ENCODE data around the gene CLDN9. TPM values are rescaled to one million over a fixed set of nuclear protein-coding genes. Genes with fewer than 3 reads are reported as not detected.

Gene CLDN9
- total and polyA plus RNA-seq, 2 donors (not counting 1 experiment from before 2014, with no cell fraction given), result 0.04 TPM; not detected in 1

DNA sequence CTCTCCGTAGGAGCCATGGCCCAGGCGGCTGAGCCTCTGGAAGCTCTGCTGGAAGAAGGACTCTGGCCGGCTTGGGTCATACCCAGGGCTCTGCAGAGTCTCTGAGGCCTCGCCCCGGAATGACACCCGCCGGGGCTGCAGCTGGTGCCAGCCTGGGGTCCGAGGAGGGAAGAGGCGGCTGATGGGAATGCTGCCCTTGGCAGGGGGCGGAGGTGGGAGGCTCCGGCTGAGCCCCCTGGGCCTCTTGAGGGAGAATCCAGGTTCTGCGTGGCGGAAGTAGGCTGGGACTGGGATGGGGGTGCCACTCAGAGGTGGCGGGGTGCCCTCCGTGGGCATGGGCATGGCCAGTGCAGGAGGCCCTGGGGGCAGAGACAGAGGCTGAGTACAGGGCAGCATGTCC, 36.0 kb upstream of the CLDN9 start:
- Histone ChIP-seq H3K4me1 (ENCODE audit: control insufficient read depth in 2 of 2, insufficient read depth in 2 of 2, low read length in 2 of 2) (peaks cover 10 to 17% of the 10 kb centered on the region in 2 donors), H3K27me3 (replicated peaks in 1 of 4; ENCODE audit: control extremely low read depth in 1 of 4, control insufficient read depth in 3 of 4, insufficient read depth in 4 of 4, low read length in 3 of 4) (peaks cover 0 to 10% (median 1%) of the 10 kb centered on the region in 4 experiments), H3K4me2 (replicated peaks; ENCODE audit: low read depth, low read length, poor library complexity, severe bottlenecking) (no peak overlapping the region), H3K79me2 (ENCODE audit: control insufficient read depth, insufficient read depth, low read length) (peaks cover 6% of the 10 kb centered on the region), H3K27ac (ENCODE audit: low read length in 2 of 2) (no peak overlapping the region), H3K4me3 (ENCODE audit: control extremely low read depth in 1 of 5, extremely low read depth in 1 of 5, insufficient read depth in 1 of 5, low read depth in 2 of 5, low read length in 4 of 5) (no peak overlapping the region), H3K9ac (ENCODE audit: low read length) (no peak overlapping the region), H2AFZ (ENCODE audit: insufficient read depth, low read depth, low read length, poor library complexity, severe bottlenecking) (no peak overlapping the region), H3K9me3 (ENCODE audit: control extremely low read depth in 1 of 3, control insufficient read depth in 2 of 3, insufficient read depth in 1 of 3, low read length in 2 of 3) (no peaks in the 10 kb centered on the region), H4K20me1 (ENCODE audit: control insufficient read depth, insufficient read depth, low read length, poor library complexity, severe bottlenecking) (peaks cover 5% of the 10 kb centered on the region), H3K36me3 (replicated peaks in 1 of 2; ENCODE audit: control extremely low read depth in 1 of 2, control insufficient read depth in 1 of 2, extremely low read depth in 1 of 2, insufficient read depth in 2 of 2, low read length in 1 of 2) (no peaks in the 10 kb centered on the region)
- ATAC-seq (ENCODE audit: low read depth) (no peak), DNase-seq (no peak)
- ChIA-PET CTCF (interaction anchor here (1.9 kb wide), 1 partner anchor 9 kb away, joined by 5 read pairs; no protein-coding TSS in a partner anchor), POLR2A (interaction anchor here (0.5 to 0.6 kb wide), 2 partner anchors 66 to 697 kb away, joined by 3 to 4 read pairs; no protein-coding TSS in a partner anchor)
- peaks cover 8% of the 10 kb centered on the region for H3K4me1 Mint-ChIP-seq
- H3K27me3 Mint-ChIP-seq, result peaks cover 4% of the 10 kb centered on the region
- H3K9me3 Mint-ChIP-seq (ENCODE audit: insufficient read depth), result no peaks in the 10 kb centered on the region
- WGBS (ENCODE audit: insufficient coverage), result over 99% methylated on average over 13 of the region's 15 CpGs
- intact Hi-C loops (cut with micrococcal nuclease), result no loop called here
- H3K27ac Mint-ChIP-seq, result no peak overlapping the region
- no peak overlapping the region for H3K4me3 Mint-ChIP-seq
- no peak for TF ChIP-seq EZH2 (IDR thresholded peaks at IDR 0.05; ENCODE audit: borderline replicate concordance, insufficient read depth, low read depth, low read length, poor library complexity, severe bottlenecking)
- TF ChIP-seq, protein P1, sequence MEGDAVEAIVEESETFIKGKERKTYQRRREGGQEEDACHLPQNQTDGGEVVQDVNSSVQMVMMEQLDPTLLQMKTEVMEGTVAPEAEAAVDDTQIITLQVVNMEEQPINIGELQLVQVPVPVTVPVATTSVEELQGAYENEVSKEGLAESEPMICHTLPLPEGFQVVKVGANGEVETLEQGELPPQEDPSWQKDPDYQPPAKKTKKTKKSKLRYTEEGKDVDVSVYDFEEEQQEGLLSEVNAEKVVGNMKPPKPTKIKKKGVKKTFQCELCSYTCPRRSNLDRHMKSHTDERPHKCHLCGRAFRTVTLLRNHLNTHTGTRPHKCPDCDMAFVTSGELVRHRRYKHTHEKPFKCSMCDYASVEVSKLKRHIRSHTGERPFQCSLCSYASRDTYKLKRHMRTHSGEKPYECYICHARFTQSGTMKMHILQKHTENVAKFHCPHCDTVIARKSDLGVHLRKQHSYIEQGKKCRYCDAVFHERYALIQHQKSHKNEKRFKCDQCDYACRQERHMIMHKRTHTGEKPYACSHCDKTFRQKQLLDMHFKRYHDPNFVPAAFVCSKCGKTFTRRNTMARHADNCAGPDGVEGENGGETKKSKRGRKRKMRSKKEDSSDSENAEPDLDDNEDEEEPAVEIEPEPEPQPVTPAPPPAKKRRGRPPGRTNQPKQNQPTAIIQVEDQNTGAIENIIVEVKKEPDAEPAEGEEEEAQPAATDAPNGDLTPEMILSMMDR (IDR thresholded peaks at IDR 0.05), result no peak

- peaks cover 12% of the 10 kb centered on the region for H3K4me1 Mint-ChIP-seq
- no peak overlapping the region for H3K4me3 Mint-ChIP-seq
- Histone ChIP-seq H3K9ac (ENCODE audit: low read length) (no peak overlapping the region), H3K4me3 (ENCODE audit: control extremely low read depth in 1 of 5, extremely low read depth in 1 of 5, insufficient read depth in 1 of 5, low read depth in 2 of 5, low read length in 4 of 5) (no peak overlapping the region), H2AFZ (ENCODE audit: insufficient read depth, low read depth, low read length, poor library complexity, severe bottlenecking) (no peak overlapping the region), H3K9me3 (ENCODE audit: control extremely low read depth in 1 of 3, control insufficient read depth in 2 of 3, insufficient read depth in 1 of 3, low read length in 2 of 3) (no peaks in the 10 kb centered on the region), H3K27me3 (replicated peaks in 1 of 4; ENCODE audit: control extremely low read depth in 1 of 4, control insufficient read depth in 3 of 4, insufficient read depth in 4 of 4, low read length in 3 of 4) (peaks cover 0 to 10% (median 1%) of the 10 kb centered on the region in 4 experiments), H3K79me2 (ENCODE audit: control insufficient read depth, insufficient read depth, low read length) (peaks cover 6% of the 10 kb centered on the region), H3K27ac (ENCODE audit: low read length in 2 of 2) (no peak overlapping the region), H3K36me3 (replicated peaks in 1 of 2; ENCODE audit: control extremely low read depth in 1 of 2, control insufficient read depth in 1 of 2, extremely low read depth in 1 of 2, insufficient read depth in 2 of 2, low read length in 1 of 2) (no peaks in the 10 kb centered on the region), H3K4me1 (ENCODE audit: control insufficient read depth in 2 of 2, insufficient read depth in 2 of 2, low read length in 2 of 2) (peaks cover 10 to 22% of the 10 kb centered on the region in 2 donors), H4K20me1 (ENCODE audit: control insufficient read depth, insufficient read depth, low read length, poor library complexity, severe bottlenecking) (peaks cover 5% of the 10 kb centered on the region), H3K4me2 (replicated peaks; ENCODE audit: low read depth, low read length, poor library complexity, severe bottlenecking) (no peak overlapping the region)
- WGBS (ENCODE audit: insufficient coverage), result 86% methylated on average over 5 of the region's 6 CpGs
- H3K27me3 Mint-ChIP-seq, result no peaks in the 10 kb centered on the region
- DNase-seq, result no peak
- TF ChIP-seq EZH2 (IDR thresholded peaks at IDR 0.05; ENCODE audit: borderline replicate concordance, insufficient read depth, low read depth, low read length, poor library complexity, severe bottlenecking), result no peak
- TF ChIP-seq, protein P1 (IDR thresholded peaks at IDR 0.05), result no peak
- intact Hi-C loops (cut with micrococcal nuclease), result no loop called here
- ChIA-PET POLR2A (no interaction called here), CTCF (interaction anchor here (0.7 to 1.9 kb wide), 2 partner anchors 10 to 14 kb away, joined by 3 to 5 read pairs; partner anchors contain the start of gene KREMEN2)
- no peaks in the 10 kb centered on the region for H3K9me3 Mint-ChIP-seq (ENCODE audit: insufficient read depth)
- H3K27ac Mint-ChIP-seq, result no peak overlapping the region
- ATAC-seq (ENCODE audit: low read depth), result no peak
Observed at GRCh38 chr16:2977440-2977839, 35.3 kb upstream of the CLDN9 start.
